ENCODE results near the gene PODXL.

Gene PODXL

DNA sequence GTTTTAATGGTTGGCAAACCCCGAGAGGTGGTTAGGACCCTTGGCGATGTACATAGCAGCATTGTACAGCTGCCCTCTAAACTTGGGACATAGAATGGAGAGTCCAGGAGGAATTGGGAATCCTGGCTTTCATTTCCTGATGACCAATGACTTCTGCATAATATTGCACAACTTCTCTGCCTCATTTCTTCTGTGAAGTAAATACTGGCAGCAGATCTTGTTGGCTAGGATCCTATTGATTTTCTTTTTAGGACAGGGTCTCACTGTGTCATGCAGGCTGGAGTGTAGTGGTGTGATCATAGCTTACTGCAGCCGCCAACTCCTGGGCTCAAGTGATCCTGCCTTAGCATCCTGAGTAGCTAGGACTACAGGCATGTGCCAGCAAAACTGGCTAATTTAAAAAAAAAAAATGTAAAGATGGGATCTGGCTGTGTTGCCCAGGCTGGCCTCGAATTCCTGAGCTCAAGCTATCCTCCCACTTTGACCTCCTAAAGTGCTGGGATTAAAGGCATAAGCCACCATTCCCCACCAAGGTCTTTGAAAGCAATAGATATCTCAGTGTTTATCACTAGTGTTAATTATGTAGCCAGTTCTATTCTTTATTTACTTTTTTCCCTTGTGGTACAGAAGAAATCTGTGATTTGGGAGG is 58.1 kb downstream of the PODXL start:
- DNase-seq (ENCODE audit: extremely low read depth, low read depth) = no peak
- no peak for TF ChIP-seq CTCF (IDR thresholded peaks at IDR 0.05; ENCODE audit: low read depth, low read length, missing control alignments)
- H3K4me3 ChIP-seq (replicated peaks; ENCODE audit: low read depth, low read length) = no peak overlapping the region

DNA sequence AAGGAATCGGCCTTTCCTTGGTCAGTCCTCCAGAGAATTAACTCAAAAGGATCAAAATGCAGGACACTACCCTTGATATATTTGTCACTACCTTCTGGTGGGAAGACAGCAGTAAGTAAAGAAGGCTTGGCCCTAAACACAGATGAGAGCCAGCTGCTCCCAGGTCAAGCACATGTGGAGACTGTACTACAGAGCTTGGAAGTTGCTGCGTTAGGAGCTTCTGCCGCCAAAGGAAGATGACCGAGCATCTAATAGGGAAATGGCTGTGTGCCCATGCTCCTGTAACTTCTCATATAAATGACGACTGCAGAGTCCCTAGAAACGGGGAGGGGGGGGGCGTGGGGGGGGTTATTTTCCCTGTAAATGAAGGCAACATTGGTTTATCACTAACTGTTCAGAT is 59.0 kb downstream of the PODXL start:
- no peak for TF ChIP-seq CTCF (IDR thresholded peaks at IDR 0.05; ENCODE audit: low read depth, low read length, missing control alignments)
- no peak overlapping the region for H3K4me3 ChIP-seq (replicated peaks; ENCODE audit: low read depth, low read length)
- no peak for DNase-seq (ENCODE audit: extremely low read depth, low read depth)

DNA sequence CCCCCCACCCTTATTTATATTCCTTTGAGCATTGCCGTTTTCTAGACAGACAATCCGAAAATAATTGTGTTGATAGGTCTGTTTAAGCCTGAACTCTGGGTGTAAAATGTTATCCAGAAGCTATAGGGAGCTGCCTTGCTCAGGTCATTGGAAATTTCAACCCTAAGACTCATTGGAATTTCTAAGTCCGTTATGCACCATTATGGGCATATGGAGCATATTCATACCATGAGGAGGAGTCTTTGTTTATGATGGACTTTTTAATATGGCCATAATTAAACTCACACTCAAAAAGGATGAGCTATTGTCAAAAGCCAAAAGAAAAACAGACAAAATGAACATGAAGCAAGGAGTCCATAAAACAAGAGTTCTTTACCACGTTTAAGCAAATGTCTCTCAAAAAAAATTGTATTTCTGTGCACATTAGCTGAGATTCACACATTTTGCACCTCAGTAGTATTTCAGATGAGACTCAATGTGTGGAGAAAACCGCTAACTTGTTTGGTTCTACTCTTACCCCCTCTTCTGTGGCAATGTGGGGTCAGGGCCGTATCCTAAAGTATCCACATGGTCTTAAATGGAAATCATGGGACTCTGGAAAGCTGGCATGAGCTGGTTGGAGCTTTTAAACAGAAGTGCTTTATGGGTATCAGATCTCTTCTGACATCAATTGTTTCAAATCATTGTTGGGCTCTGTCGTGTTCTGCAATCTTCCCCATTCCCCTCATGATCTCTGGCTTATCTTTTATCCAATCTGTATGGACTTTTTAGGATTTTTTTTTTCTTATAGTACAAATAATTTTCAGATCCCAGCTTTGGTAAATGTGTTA is 60.5 kb downstream of the PODXL start:
- H3K4me3 ChIP-seq (replicated peaks; ENCODE audit: low read depth, low read length) = no peak overlapping the region
- DNase-seq (ENCODE audit: extremely low read depth, low read depth) = no peak
- TF ChIP-seq CTCF (IDR thresholded peaks at IDR 0.05; ENCODE audit: low read depth, low read length, missing control alignments) = no peak

- no peak for TF ChIP-seq CTCF (IDR thresholded peaks at IDR 0.05; ENCODE audit: low read depth, low read length, missing control alignments)
- DNase-seq (ENCODE audit: extremely low read depth, low read depth) = no peak
- no peak overlapping the region for H3K4me3 ChIP-seq (replicated peaks; ENCODE audit: low read depth, low read length)
Measured at GRCh38 chr7:131494182-131494581, 62.2 kb downstream of the PODXL start.

GRCh38 chr7:131493581-131493980 is 62.8 kb downstream of the PODXL start:
- H3K4me3 ChIP-seq (replicated peaks; ENCODE audit: low read depth, low read length) = no peak overlapping the region
- no peak for DNase-seq (ENCODE audit: extremely low read depth, low read depth)
- no peak for TF ChIP-seq CTCF (IDR thresholded peaks at IDR 0.05; ENCODE audit: low read depth, low read length, missing control alignments)

DNA sequence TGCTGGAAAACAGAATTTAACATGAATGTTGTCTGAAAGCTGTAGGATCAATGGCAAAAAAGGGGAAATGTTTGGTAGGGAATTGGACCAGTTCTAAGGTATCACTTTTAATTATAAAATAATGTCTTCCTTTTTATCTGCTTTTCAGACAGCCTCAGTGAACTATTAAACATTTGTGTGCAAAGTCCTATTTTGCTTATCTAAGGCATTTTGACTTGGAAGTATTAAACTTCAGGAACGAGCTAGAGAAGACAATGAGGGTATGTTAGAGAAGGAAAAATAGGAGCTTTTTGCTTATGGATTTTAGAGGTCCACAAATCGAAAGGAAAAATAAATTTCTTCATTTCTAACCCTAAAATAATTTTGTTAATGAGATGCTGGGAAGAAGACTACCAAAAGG is 63.3 kb downstream of the PODXL start:
- no peak for TF ChIP-seq CTCF (IDR thresholded peaks at IDR 0.05; ENCODE audit: low read depth, low read length, missing control alignments)
- no peak for DNase-seq (ENCODE audit: extremely low read depth, low read depth)
- H3K4me3 ChIP-seq (replicated peaks; ENCODE audit: low read depth, low read length) = no peak overlapping the region

Data from HFF-Myc (cell line).